ENCODE measurements around the gene SMARCAD1.

GRCh38 chr4:94307231-94307871, 99.7 kb downstream of the SMARCAD1 start:
- TF ChIP-seq CTCF (IDR thresholded peaks at IDR 0.05; ENCODE audit: low read depth, low read length) (no peak), POLR2A (IDR thresholded peaks at IDR 0.05; ENCODE audit: extremely low read depth, insufficient read length) (no peak)

All from NB4 (cell line).